ENCODE results near the gene FLVCR2. TPM values are rescaled to one million over a fixed set of nuclear protein-coding genes. Genes with fewer than 3 reads are reported as not detected.

Gene FLVCR2
- total and polyA plus RNA-seq, 2 of the 13 experiments (the other 11 are each of a cell fraction or from before 2014, with no cell fraction given), result 9.9 to 10.5 TPM

GRCh38 chr14:75539561-75540478 is 38.6 kb upstream of the FLVCR2 start (continued):
- no peak for TF ChIP-seq THAP9 (CRISPR knock-in tag; IDR thresholded peaks at IDR 0.05; ENCODE audit: borderline replicate concordance)
- TF ChIP-seq THAP8 (CRISPR knock-in tag; IDR thresholded peaks at IDR 0.05; ENCODE audit: borderline replicate concordance), result no peak
- TF ChIP-seq ZFAT (CRISPR knock-in tag; conservative IDR thresholded peaks at IDR 0.05), result no peak
- TF ChIP-seq ELF3 (CRISPR knock-in tag; IDR thresholded peaks at IDR 0.05), result peak; percentile 50; the same call in 1 of the 2 replicates
- peak; percentile 22 for TF ChIP-seq TEAD3 (CRISPR knock-in tag; optimal IDR thresholded peaks at IDR 0.05; ENCODE audit: borderline replicate concordance)
- TF ChIP-seq ZNF354B (CRISPR knock-in tag; IDR thresholded peaks at IDR 0.05), result no peak
- no peak for TF ChIP-seq SALL2 (CRISPR knock-in tag; IDR thresholded peaks at IDR 0.05)
- no peak for TF ChIP-seq MAF1 (CRISPR knock-in tag; IDR thresholded peaks at IDR 0.05; ENCODE audit: borderline replicate concordance)
- TF ChIP-seq PHB2 (IDR thresholded peaks at IDR 0.05; ENCODE audit: partially characterized antibody), result no peak
- TF ChIP-seq, protein P1, sequence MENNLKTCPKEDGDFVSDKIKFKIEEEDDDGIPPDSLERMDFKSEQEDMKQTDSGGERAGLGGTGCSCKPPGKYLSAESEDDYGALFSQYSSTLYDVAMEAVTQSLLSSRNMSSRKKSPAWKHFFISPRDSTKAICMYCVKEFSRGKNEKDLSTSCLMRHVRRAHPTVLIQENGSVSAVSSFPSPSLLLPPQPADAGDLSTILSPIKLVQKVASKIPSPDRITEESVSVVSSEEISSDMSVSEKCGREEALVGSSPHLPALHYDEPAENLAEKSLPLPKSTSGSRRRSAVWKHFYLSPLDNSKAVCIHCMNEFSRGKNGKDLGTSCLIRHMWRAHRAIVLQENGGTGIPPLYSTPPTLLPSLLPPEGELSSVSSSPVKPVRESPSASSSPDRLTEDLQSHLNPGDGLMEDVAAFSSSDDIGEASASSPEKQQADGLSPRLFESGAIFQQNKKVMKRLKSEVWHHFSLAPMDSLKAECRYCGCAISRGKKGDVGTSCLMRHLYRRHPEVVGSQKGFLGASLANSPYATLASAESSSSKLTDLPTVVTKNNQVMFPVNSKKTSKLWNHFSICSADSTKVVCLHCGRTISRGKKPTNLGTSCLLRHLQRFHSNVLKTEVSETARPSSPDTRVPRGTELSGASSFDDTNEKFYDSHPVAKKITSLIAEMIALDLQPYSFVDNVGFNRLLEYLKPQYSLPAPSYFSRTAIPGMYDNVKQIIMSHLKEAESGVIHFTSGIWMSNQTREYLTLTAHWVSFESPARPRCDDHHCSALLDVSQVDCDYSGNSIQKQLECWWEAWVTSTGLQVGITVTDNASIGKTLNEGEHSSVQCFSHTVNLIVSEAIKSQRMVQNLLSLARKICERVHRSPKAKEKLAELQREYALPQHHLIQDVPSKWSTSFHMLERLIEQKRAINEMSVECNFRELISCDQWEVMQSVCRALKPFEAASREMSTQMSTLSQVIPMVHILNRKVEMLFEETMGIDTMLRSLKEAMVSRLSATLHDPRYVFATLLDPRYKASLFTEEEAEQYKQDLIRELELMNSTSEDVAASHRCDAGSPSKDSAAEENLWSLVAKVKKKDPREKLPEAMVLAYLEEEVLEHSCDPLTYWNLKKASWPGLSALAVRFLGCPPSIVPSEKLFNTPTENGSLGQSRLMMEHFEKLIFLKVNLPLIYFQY (CRISPR knock-in tag; IDR thresholded peaks at IDR 0.05; ENCODE audit: borderline replicate concordance), result no peak
- TF ChIP-seq RNF2 (conservative IDR thresholded peaks at IDR 0.05; ENCODE audit: low read depth), result no peak
- TF ChIP-seq ZNF317 (CRISPR knock-in tag; IDR thresholded peaks at IDR 0.05), result no peak
- no peak for TF ChIP-seq KLF13 (CRISPR knock-in tag; IDR thresholded peaks at IDR 0.05)
- no peak for TF ChIP-seq PCBP2 (optimal IDR thresholded peaks at IDR 0.05; ENCODE audit: low read depth, low read length, poor library complexity, severe bottlenecking)
- no peak for TF ChIP-seq YY1 (IDR thresholded peaks at IDR 0.05; ENCODE audit: insufficient read depth, insufficient replicate concordance, low read depth, low read length)
- no peak for TF ChIP-seq RNF219 (CRISPR knock-in tag; IDR thresholded peaks at IDR 0.05)
- no peak for TF ChIP-seq WIZ (CRISPR knock-in tag; IDR thresholded peaks at IDR 0.05)

All from HepG2 (cell line).